K562 (cell line): ENCODE data around the gene GFM1. TPM values are rescaled to one million over a fixed set of nuclear protein-coding genes. Genes with fewer than 3 reads are reported as not detected.

Source experiments
- ATAC-seq: fragments of 200-7000 bp; cut with Tn5 transposase; 3 replicates; pipeline ENCODE4 v1.9.1; 2020; ENCODE audit warnings: moderate library complexity
- BruUV-seq: library from RNA; stranded (reverse); fragments of 400-500 nt; replicated peaks from 2 replicates; lab custom pipeline; 2021; lab: Mats Ljungman, UMichigan
- CTCF ChIA-PET: fragments of 300-600 bp; formaldehyde crosslinking; extraction: SDS; loops from one replicate; lab custom pipeline; 2021; ENCODE audit warnings: low intra/inter-chr PET ratio; lab: Yijun Ruan, JAX
- POLR2A ChIA-PET: fragments of 300-600, 350-650 bp; sonication (Branson Sonifier 250); formaldehyde crosslinking; extraction: SDS; loops from one replicate; lab custom pipeline; 2021; ENCODE audit warnings: antibody characterized with exemption, inconsistent platforms; lab: Yijun Ruan, JAX
- DNase-seq, 4 experiments: peaks; one replicate each; pipeline versions ENCODE4 v3.0.0 to v3.0.0-alpha.2; 2011 to 2018; ENCODE audit warnings: low spot score in 3 of 4, mixed read lengths in 3 of 4; ENCODE audit errors: extremely low read depth in 1 of 4
- FAIRE-seq: peaks from 2 replicates; lab custom pipeline; 2011; peaks lifted over from hg19 to GRCh38; lab: Jason Lieb, UNC
- H2AFZ ChIP-seq: 2 replicates; pipeline ENCODE4 v1.6.0; 2011; ENCODE audit warnings: low read depth, low read length, control low read depth, inconsistent platforms
- H3K27ac ChIP-seq: fragments of 200-600 bp; 3 replicates; pipeline ENCODE4 v1.8.0; 2011; ENCODE audit warnings: low read depth, mild to moderate bottlenecking, control low read depth, inconsistent platforms, low read length, moderate library complexity, mixed read lengths; ENCODE audit errors: extremely low read depth
- H3K27me3 ChIP-seq, 2 experiments: fragments of 300-600 bp in 1 of 2; 2 replicates in 1 of 2; 3 replicates in 1 of 2; pipeline versions ENCODE4 v1.6.0 to v1.8.0; 2011; ENCODE audit warnings: inconsistent platforms in 2 of 2, low read length in 2 of 2, mild to moderate bottlenecking in 1 of 2, mixed read lengths in 1 of 2, moderate library complexity in 1 of 2; ENCODE audit not compliant: control insufficient read depth in 2 of 2, insufficient read depth in 2 of 2
- H3K36me3 ChIP-seq: fragments of 300-600 bp; 3 replicates; pipeline ENCODE4 v1.8.0; 2011; ENCODE audit warnings: mild to moderate bottlenecking, low read length, inconsistent platforms; ENCODE audit not compliant: control insufficient read depth, insufficient read depth
- H3K4me1 ChIP-seq, 2 experiments: fragments of 200-600 bp in 1 of 2; replicated peaks in 1 of 2; 2 replicates in 1 of 2; 3 replicates in 1 of 2; pipeline versions ENCODE4 v1.5.1 to v1.8.0; 2011; ENCODE audit warnings: inconsistent platforms in 2 of 2, low read length in 2 of 2, mild to moderate bottlenecking in 1 of 2, mixed read lengths in 1 of 2, moderate library complexity in 1 of 2; ENCODE audit not compliant: control insufficient read depth in 2 of 2, insufficient read depth in 2 of 2
- H3K4me2 ChIP-seq: 2 replicates; pipeline ENCODE4 v1.6.1; 2011; ENCODE audit warnings: low read length, control low read depth, inconsistent platforms, mixed read lengths; ENCODE audit not compliant: insufficient read depth
- H3K4me3 ChIP-seq: fragments of 200-600 bp; sonication (generic), shearing (Covaris generic); 2 replicates; pipeline ENCODE4 v1.5.1; 2016; ENCODE audit warnings: control low read depth, inconsistent platforms
- H3K79me2 ChIP-seq: fragments of 200-600 bp; 3 replicates; pipeline ENCODE4 v1.8.0; 2011; ENCODE audit warnings: low read length, inconsistent platforms; ENCODE audit not compliant: control insufficient read depth, insufficient read depth
- H3K9ac ChIP-seq, 2 experiments: 2 replicates each; pipeline versions ENCODE4 v1.6.0 to v1.6.1; 2011; ENCODE audit warnings: low read depth in 2 of 2, low read length in 2 of 2, control low read depth in 1 of 2, inconsistent platforms in 1 of 2, mild to moderate bottlenecking in 1 of 2, mixed read lengths in 1 of 2; ENCODE audit not compliant: insufficient read depth in 1 of 2
- H3K9me1 ChIP-seq: one replicate; pipeline ENCODE4 v1.6.0; 2011; ENCODE audit warnings: inconsistent platforms, mild to moderate bottlenecking, low read length, moderate library complexity; ENCODE audit not compliant: control insufficient read depth, insufficient read depth
- H3K9me3 ChIP-seq: replicated peaks from 2 replicates; pipeline ENCODE4 v1.5.1; 2011; ENCODE audit warnings: low read depth, low read length, inconsistent platforms; ENCODE audit not compliant: control insufficient read depth, insufficient read depth
- H4K20me1 ChIP-seq: replicated peaks from 2 replicates; pipeline ENCODE4 v1.6.1; 2011; ENCODE audit warnings: low read length, inconsistent platforms, mixed read lengths; ENCODE audit not compliant: control insufficient read depth, insufficient read depth
- ATF2 ChIP-seq: sonication (generic); formaldehyde crosslinking; IDR thresholded peaks from 2 replicates; pipeline ENCODE4 v1.8.1; 2022; ENCODE audit warnings: missing genetic modification reagents
- BRCA1 ChIP-seq, 2 experiments: fragments of 450-650 bp in 1 of 2; sonication (generic) in 1 of 2; formaldehyde crosslinking in 1 of 2; IDR thresholded peaks; 2 replicates each; pipeline versions ENCODE4 v1.5.0 to v1.6.1; 2017 to 2020; ENCODE audit warnings: mild to moderate bottlenecking in 1 of 2, missing genetic modification reagents in 1 of 2
- DDX20 ChIP-seq: fragments of 450-650 bp; IDR thresholded peaks from 2 replicates; pipeline ENCODE4 v1.6.1; 2016; ENCODE audit warnings: missing genetic modification characterization, low read depth, mild to moderate bottlenecking, missing compliant biosample characterization, moderate library complexity
- ESRRB ChIP-seq: fragments of 250-450 bp; sonication (Bioruptor Pico); IDR thresholded peaks from 2 replicates; pipeline ENCODE4 v1.5.0; 2020; ENCODE audit warnings: mild to moderate bottlenecking, moderate library complexity, borderline replicate concordance
- PTBP1 ChIP-seq: fragments of 200-400 bp; formaldehyde crosslinking; IDR thresholded peaks from 2 replicates; pipeline ENCODE4 v1.6.1; 2017; ENCODE audit warnings: low read depth, low read length
- RERE ChIP-seq: sonication (generic); formaldehyde crosslinking; IDR thresholded peaks from 2 replicates; pipeline ENCODE4 v1.8.0; 2023; ENCODE audit warnings: missing genetic modification reagents, mild to moderate bottlenecking, borderline replicate concordance
- SIRT6 ChIP-seq: IDR thresholded peaks from one replicate; pipeline ENCODE4 v1.6.1; 2012; ENCODE audit warnings: low read depth, mild to moderate bottlenecking, control low read depth, inconsistent platforms, low read length, moderate library complexity
- SMARCE1 ChIP-seq: fragments of 450-650 bp; IDR thresholded peaks from 2 replicates; pipeline ENCODE4 v1.7.1; 2016; ENCODE audit warnings: mild to moderate bottlenecking
- WGBS: fragments of 100-300 bp; shearing (Covaris generic); methylation state at CpG from one replicate; pipeline ENCODE4 v1.1.6; 2016; ENCODE audit warnings: low coverage, mixed read lengths; ENCODE audit not compliant: insufficient coverage; ENCODE audit errors: missing lambda C conversion rate; 5-methylcytosine and 5-hydroxymethylcytosine counted together
- in situ Hi-C: fragments of 300-500 bp; cut with MboI; formaldehyde crosslinking; loops from 4 replicates; pipeline ENCODE4 v1.15.0; 2018; ENCODE audit warnings: inconsistent platforms, mixed read lengths
- intact Hi-C: fragments of 100-400 bp; cut with micrococcal nuclease; formaldehyde crosslinking; loops from 2 replicates; pipeline ENCODE4 v1.14.2; 2022
- polyA plus RNA-seq, 8 experiments: library from polyadenylated mRNA; depleted of rRNA in 4 of 8; stranded (reverse) in 5 of 8; unstranded in 3 of 8; fragments of >200 nt; fragmentation: Nextera tagmentation in 2 of 8; fragmentation: Illumina TruSeq in 1 of 8; extraction: Ambion mirVana in 2 of 8; extraction: Trizol in 1 of 8; gene quantifications; 2 replicates each; pipeline versions ENCODE4 v1.2.1 to v1.2.3, GENCODE V29; 2011 to 2014; ENCODE audit warnings: inconsistent platforms in 1 of 8, missing spikeins in 1 of 8
- total RNA-seq, 7 experiments: library from RNA; depleted of rRNA in 6 of 7; stranded (reverse); fragments of >200 nt in 6 of 7; fragmentation: Illumina TruSeq in 2 of 7; extraction: Trizol in 2 of 7; gene quantifications; 2 replicates each; pipeline versions ENCODE4 v1.2.1 to v1.2.3, GENCODE V29; 2011 to 2021; ENCODE audit warnings: low replicate concordance in 1 of 7

The GFM1 gene
- total and polyA plus RNA-seq, 9 of the 15 experiments (the other 6 are each of a cell fraction or from before 2014, with no cell fraction given), result 38.9 to 86.7 (median 64.8) TPM

GRCh38 chr3:158668506-158668905 is 24.2 kb downstream of the GFM1 start:
- Histone ChIP-seq H3K9ac (no peak overlapping the region), H3K27me3 (no peaks in the 10 kb centered on the region), H3K4me2 (no peak overlapping the region), H3K36me3 (peaks cover 96% of the 10 kb centered on the region), H3K4me3 (no peak overlapping the region), H4K20me1 (no peaks in the 10 kb centered on the region), H3K9me3 (no peaks in the 10 kb centered on the region), H2AFZ (no peak overlapping the region), H3K9me1 (no peaks in the 10 kb centered on the region), H3K79me2 (0 out of 3 replicates have a peak, but pooled peaks cover 2% of the 10 kb centered on the region), H3K4me1 (peaks cover 0 to 6% of the 10 kb centered on the region in 2 experiments; a peak in 2 of 5 replicates), H3K27ac (no peak overlapping the region)
- in situ Hi-C loops, result no loop called here
- BruUV-seq, result no TSS peak
- intact Hi-C loops, result no loop called here
- ATAC-seq, result no peak
- ChIA-PET CTCF (no interaction called here), POLR2A (no interaction called here)
- TF ChIP-seq DDX20 (no peak), ESRRB (CRISPR knock-in tag) (no peak), ATF2 (CRISPR knock-in tag) (no peak), PTBP1 (no peak), BRCA1 (IDR thresholded peaks at IDR 0.05) (no peak), BRCA1 (CRISPR knock-in tag; IDR thresholded peaks at IDR 0.05) (no peak), RERE (CRISPR knock-in tag) (no peak), SMARCE1 (no peak), SIRT6 (no peak)
- no peak for DNase-seq
- 97% methylated on average over 2 of the region's 2 CpGs for WGBS
- FAIRE-seq, result no peak
